Hematopoietic multipotent progenitor cell (in vitro differentiated cells): ENCODE results near the gene PPEF1. TPM values are rescaled to one million over a fixed set of nuclear protein-coding genes. Genes with fewer than 3 reads are reported as not detected.

Experiments
- DNase-seq, 3 donors: peaks; one replicate each; pipeline ENCODE4 v3.0.0-alpha.2; 2011 to 2015; ENCODE audit warnings: low read depth in 2 of 3, low spot score in 2 of 3
- total RNA-seq: library from RNA; depleted of rRNA; stranded (reverse); fragments of >200 nt; gene quantifications from one replicate; pipeline ENCODE4 v1.2.3, GENCODE V29; 2012

The PPEF1 gene
- total RNA-seq, 1 donor, result not detected

- DNase-seq, result no peak
These were observed 167.3 kb downstream of the PPEF1 start for GRCh38 chrX:18874560-18875255.

- DNase-seq, result no peak
These were observed 167.9 kb downstream of the PPEF1 start for GRCh38 chrX:18875256-18875878.

- DNase-seq, result no peak
These were observed 170.0 kb downstream of the PPEF1 start for GRCh38 chrX:18877469-18877868.

Other genes with a start within 250 kb of the PPEF1 start
- gene RS1, start 35.5 kb upstream of the PPEF1 start, total RNA-seq, result not detected